HG03045 (cell line): ENCODE measurements around the gene LIMS1.
"Not testable (repeated sequence)": the region's sequence is repeated elsewhere in the genome, so short reads cannot be mapped to it uniquely, and the experiment has no call there.

Experiments
- ATAC-seq: cut with Tn5 transposase; IDR thresholded peaks from one replicate; pipeline ENCODE4 v1.9.1; 2021; ENCODE audit warnings: mild to moderate bottlenecking, moderate library complexity; ENCODE audit not compliant: unreplicated experiment

Gene LIMS1

DNA sequence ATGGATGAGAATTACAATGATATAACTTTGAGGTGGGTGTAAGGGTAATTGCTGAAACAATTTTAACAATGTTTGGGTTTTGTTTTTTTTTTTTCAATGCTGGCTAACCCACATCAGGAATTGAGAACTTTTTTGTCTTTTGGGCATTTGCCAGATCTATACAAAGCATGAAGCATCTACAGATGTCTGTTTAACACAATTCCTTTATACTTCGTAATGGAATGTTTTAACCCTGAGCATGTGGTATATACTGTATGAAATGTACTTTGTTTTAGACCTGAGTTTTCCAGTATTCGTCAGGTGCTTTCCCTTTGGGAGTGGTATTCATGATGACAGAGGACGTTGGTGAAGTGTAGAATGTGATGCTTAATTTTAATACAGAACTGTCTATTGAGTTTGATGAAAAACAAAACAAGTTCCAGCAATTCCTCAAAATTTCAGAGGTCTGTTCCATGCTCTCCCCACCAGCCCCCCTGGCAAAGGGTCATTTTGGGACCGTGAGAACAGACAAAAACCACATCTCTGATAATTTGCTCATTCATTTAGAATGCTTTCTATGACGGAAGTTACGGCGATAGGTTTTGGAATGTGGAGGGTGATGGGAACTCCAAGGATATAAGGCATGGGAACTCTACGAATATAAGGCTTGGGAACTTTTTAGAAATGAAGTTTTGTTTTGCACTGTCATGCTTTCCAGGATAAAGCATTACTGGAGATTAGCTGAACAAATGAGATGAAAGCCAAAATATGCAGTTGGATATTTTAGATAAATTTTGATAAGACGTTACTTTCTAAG lies 14.1 kb downstream of the LIMS1 start:
- ATAC-seq, result no peak

DNA sequence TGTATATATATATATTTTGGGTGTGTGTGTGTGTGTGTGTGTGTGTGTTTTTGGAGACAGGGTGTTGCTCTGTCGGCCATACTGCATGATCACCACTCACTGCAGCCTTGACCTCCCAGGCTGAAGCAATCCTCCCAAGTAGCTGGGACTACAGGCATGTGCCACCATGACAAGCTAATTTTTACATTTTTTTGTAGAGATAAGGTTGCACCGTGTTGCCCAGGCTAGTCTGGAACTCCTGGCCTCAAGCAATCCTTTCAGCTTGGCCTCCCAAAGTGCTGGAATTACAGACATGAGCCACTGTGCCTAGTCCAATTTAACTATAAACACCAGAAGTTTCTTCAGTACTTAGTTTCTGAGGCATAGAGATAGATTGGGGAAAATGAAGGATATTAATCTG lies 18.3 kb downstream of the LIMS1 start:
- ATAC-seq, result no peak

DNA sequence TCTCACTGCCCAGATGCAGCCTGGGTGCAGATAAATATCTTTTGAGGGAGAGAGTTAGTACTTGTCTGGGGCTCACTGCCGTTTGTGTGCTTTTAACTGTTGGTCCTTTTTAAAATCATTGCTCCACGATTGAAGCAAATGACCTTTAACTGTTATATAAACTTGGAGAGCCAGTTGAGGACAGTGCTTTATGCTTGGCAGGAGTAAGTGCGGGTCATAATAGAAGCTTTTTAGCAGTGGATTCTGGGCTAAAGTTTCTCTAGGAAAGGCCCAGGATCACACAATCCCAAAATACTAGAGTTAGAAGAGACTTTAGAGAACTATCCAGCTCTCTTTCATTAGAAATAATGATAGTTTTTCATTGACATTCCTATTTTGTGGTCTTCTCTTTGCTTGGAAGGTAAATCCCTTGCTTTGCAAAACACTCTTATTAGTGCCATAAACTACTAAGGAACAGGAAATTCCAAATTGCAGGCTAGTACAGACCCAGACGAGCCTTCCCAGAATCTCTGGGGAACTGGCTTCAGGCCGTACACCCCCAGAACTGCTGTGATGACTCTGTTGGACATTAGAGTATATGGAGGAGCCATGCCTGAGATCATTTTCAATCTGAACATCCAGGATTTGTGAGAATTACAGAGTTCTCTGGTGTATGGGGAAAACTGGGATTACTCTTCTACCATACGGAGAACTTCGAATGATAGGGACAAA lies 19.1 kb downstream of the LIMS1 start:
- ATAC-seq, result no peak

DNA sequence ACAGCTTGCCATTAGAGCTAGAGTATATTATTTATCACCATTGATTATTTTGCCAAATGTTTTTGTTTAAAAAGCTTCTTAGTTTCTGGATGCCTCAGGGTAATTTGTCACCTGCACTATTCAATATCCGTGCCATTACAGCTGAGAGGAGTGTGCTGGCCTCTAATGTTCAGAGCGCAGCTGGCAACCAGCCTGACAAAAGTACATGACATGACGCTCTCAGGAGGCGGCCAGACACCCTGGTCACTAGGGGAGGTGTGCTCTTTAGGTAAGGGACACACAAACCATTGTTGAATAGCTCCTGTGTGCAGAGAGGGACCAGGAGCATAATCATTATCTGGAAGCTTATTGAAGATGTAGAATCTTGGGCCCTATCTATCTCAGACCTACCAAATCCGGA lies 20.3 kb downstream of the LIMS1 start:
- no peak for ATAC-seq

DNA sequence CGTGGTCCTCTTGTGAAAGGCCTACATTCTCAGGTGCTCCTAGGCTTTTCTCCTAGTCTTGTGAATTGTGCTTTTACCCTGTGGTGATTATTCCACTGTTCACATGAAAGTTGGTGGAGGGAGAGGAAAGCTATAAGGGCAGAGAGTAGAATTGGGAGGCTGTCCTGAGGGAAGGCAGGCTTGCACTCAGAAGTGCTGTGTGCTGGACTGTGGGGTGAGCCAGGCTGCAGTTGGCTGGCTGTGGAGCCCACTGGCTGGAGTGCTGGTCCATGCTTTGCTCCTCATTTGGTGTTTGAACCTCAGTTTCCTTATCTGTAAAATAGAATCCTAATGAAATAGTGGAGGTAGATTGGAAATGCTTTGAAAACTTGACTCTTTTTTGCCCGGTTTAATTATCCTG lies 21.3 kb downstream of the LIMS1 start:
- ATAC-seq, result no peak

DNA sequence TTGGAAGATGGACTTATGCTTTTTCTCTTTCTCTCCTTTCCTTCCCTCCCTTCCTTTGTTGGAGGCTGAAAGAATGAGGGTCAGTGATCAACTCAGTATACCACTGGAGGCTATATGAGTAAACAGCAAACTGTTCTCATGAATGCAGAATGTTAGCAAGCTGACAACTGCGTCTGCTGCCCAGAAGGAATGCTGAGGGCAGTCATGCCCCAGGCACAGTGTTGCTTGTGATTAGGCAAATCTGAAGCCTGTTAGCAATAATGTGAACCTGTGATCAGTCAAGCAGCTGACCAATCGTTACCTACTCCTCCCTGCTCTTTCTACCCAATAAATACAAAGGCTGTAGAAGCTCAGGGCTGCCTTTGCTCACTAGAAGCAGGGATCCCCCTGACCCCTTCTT lies 22.3 kb downstream of the LIMS1 start:
- ATAC-seq, result not testable (repeated sequence)

DNA sequence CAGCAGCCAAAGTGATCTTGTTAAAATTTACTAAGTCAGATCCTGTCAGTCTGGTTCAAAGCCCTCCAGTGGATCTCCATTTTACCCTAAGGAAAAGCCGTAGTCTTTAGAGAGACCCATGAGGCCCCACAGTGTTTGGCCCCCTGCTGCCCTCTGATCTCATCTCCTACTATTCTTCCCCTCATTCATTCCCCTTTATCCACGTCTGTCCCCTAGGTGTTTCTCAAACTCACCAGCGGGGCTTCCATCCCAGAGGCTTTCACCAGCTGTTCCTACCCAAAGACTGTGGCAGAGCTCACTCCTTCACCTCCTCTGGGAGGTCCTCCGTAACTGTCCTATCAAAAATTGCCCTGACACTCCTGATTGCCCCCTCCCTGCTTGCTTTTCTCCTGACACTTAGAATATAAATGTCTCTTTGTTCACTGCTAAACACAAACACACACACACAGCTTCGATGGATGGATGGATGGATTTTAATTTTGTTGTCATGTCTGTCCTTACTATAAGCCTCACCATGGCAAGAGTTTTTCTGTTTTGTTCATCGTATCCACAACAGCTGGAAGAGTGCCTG lies 26.1 kb downstream of the LIMS1 start:
- no peak for ATAC-seq

DNA sequence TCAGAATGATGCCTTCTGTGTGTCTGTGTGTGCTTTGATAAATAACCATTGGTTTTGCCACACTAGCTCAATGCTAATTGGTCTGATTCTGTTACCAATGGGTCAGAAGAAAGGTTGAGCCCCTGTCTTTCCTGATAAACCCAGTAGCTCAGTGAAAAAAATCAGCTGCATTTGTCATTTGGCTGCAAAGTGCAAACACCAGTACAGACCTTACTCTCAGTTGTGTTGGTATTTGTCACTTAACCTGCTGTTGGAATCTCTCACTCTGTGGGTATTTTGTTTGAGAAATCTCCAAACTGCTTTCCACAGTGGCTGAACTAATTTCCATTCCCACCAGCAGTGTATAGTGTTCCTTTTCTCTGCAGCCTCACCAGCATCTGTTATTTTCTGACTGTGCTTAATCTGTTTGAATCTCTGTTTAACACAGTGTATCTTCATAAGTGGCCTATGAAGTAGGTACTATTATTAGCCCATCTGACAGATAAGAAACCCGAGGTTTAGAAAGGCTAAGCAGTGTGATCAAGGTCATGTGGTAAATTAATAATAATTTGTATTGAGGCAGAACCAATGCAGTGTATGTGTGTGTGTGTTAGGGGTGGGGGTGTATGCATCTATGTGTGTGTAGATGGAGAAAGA lies 26.7 kb downstream of the LIMS1 start:
- ATAC-seq, result no peak

DNA sequence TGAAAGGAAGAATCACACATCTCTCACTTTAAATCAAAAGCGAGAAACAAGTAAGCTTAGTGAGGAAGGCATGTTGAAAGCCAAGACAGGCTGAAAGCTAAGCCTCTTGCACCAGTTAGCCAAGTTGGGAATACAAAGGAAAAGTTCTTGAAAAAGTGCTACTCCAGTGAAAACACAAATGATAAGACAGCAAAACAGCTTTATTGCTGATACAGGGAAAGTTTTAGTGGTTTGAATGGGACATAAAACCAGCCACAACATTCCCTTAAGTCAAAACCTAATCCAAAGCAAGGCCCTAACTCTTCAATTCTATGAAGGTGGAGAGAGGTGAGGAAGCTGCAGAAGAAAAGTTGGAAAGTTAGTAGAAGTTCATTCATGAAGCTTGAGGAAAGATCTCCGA lies 28.0 kb downstream of the LIMS1 start:
- ATAC-seq, result no peak

DNA sequence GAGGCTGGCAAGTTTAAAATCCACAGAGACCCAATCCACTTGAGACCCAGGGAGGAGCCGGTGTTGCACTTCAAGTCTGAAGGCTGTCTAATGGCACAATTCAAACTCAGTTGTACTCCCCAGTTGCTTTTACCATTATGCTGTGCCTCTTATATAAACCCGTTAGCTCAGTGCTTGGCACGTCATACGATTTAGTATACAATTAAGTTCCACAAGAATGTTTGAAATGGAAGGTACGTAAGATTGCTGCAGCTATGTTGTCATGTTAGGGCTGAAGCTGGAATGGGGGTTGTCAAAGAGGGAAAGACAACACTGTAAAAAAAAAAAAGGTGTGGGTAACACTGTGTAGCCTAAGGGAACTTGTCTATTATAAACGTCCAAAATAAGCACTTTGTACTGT lies 30.2 kb downstream of the LIMS1 start:
- no peak for ATAC-seq

DNA sequence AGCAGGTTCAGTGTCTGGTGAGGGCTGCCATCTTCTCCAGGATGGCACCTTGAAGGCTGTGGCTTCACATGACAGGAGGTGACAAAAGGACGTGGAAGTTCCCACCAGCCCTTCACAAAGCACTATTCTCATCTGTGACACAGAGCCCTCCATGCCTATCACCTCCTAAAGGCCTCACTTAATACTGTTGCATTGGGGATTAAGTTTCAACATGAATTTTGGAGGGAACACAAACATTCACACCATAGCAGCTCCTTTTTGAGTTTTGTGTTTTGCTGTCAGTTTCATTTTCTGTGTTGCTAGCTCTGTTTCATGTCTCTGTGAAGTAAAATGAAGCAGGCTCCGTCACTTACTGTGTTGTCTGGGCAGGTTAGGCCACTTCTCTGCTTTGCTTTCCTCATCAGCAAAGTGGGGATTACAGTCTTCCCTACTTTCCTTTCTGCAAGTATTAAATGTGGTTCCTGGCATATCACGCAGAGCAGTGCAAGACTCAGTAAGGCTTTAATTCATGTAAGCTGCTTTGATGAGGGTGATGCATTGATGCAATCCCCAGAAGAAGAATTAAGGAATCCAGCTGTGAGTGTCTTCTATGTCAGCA lies 31.6 kb downstream of the LIMS1 start:
- ATAC-seq, result peak; percentile 61

DNA sequence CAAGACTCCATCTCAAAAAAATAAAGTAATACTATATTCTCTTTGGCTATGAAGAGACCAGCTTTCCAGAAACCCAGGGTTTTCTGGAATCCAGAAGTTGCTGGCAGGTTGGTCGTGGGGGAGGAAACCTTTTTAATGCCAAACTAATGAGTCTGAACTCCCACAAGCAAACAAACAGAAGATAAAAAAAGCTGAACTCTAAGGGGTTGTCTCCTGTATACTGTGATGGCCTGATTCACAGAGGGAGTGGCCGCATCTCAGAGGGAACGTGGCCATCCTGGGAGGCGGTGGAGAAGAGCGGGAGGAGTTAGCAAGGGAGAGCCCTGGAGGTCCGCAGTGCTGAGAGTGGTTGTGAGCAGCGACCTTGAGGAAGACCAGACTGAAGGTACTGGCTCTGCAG lies 36.1 kb downstream of the LIMS1 start:
- no peak for ATAC-seq

DNA sequence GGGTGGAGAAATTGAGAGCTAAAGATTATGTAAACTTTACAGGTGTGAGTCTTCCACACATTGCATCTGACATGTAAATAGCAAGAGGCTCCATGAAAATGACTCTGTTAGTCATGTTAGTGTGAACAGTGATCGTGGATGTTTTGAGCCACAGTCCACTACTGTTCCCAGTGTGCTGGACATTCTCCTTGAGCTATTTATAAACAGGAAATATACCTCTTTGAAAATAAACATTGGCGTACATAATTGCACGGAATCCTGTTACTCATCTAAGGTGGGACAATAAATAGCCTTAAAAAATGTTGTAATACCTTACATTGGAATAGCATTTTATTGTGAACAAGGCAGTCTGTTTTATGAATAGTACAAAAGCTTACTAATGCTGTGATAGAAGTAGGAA lies 37.0 kb downstream of the LIMS1 start:
- no peak for ATAC-seq

DNA sequence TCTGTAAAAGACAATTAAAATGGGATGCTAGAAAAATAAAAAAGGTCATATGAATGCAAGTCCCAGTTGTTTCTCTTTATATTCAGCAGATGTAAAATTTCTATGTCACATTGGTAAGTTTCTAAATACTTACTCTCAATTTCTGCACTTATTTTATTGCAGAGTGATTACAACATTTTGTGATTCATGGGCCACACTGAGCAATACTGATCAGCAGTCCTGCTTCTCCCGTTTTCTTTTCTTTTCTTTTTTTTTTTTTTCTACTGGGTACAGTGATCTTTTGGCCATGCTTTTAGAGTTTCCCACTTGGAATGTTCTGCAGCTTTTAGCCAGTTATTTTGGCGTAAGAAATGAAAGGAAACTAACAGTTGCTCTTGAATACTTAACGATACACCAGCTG lies 38.8 kb downstream of the LIMS1 start:
- ATAC-seq, result no peak

DNA sequence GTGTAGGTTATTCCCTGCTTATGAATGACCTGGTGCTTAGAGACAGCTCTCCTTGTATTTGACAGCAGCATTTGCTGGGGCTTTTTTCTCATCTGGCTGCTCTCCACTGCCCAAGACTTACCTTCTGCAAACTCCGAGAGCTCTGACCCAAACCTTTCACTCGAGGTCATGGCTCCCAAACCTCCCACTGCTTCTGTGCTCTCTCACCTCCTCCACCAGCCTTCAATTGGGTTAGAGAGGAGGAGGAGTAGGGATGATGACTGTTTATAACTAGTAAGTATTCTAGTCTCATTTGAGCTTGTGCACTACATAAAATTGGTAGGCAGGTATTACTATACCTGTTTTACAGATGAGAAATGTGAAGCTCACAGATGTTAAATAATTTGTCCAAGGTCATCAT lies 40.1 kb downstream of the LIMS1 start:
- no peak for ATAC-seq

DNA sequence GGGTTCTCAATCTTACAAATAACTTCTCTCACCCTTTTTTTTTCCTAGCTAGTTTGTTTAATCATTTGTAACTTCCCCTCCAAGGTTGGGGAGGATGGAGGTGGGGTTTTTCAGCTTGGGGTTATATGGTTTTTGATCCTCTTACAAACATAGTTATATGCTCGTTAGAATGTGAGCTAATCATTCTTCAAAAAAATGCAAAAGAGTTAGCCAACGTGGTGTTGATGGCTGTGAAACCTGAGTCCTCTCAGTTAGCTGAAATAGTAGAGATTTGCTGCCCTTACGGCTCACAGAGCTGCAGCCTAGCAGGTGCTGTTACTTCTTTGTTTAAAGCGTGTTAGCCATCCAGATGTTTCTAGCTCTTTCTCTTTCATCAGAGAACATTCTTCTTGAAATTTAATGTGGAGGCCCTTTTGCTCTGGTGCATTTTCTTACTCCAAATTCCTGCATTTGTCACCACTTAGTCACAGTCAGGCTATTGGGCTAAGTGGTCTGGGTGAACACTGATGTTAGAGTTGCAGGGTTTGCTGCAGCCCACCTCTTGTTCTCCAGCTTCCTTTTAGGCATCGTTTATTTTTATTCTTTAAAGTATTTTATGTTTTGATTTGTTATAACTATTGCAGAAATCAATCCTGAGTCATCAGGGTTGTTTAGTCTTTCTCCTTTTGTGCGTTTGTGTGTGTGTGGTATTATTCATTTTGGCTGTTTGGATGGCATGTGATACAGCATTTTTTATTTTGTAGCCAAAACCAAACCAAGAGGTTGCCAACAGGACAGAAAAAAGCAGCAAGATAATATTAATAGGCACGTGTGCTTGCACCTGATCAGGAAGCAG lies 41.1 kb downstream of the LIMS1 start:
- ATAC-seq, result peak; percentile 76

DNA sequence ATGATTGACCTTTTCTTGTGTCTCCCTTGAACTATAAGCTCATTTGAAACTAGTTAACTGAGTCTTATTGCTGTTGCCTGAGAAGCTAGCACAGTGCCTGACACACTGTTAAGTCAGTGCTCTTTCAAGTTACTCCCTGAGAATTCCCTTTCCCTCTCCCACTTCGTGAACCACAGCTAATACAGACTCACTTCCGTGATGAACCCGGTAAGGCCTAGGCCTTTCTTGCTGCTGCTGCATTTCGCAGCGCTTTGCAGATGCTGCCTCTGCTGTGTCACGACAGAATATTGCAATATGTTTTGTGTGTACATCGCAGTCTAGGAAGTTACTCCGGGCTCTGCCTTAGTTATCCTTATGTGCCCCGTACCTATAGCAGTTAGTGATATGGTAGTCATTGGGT lies 42.8 kb downstream of the LIMS1 start:
- ATAC-seq, result no peak

DNA sequence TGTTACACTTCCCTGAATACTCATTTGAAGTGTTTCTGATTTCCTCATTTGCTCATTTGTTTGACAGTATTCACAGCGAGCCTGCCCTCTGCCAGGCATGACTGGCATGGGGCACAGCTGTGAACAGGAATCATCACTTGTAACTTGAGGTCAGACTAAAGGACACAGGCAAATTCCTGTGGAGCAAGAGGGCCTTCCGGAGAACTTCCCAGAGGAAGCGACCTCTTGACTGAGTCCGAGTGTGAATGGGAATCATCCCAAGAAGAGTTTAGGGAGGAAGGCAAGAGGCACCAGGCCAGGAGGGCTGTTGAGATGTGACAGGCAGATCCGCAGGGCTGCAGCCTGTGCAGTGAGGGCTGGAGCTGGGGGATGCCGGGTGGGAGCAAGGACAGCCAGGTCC lies 45.4 kb downstream of the LIMS1 start:
- ATAC-seq, result no peak

DNA sequence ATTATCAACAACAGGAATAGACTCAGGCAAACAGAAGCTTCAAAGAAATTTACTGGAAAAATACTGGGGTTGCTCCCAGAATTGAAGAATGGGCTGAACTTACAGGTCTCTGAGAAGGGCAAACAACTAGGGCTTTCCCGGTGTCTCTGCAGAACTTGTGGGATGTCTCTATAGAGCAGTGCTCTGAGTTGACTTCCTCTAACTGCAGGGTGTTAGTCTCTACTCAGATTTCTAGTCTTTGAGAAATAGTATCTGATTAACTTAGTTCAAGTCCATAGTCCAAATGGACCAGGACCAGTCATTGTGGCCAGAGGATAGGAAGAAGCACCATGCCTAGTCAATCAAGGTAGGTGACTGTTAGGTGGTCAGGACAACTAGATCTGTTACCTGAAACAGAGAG lies 45.8 kb downstream of the LIMS1 start:
- ATAC-seq, result no peak

DNA sequence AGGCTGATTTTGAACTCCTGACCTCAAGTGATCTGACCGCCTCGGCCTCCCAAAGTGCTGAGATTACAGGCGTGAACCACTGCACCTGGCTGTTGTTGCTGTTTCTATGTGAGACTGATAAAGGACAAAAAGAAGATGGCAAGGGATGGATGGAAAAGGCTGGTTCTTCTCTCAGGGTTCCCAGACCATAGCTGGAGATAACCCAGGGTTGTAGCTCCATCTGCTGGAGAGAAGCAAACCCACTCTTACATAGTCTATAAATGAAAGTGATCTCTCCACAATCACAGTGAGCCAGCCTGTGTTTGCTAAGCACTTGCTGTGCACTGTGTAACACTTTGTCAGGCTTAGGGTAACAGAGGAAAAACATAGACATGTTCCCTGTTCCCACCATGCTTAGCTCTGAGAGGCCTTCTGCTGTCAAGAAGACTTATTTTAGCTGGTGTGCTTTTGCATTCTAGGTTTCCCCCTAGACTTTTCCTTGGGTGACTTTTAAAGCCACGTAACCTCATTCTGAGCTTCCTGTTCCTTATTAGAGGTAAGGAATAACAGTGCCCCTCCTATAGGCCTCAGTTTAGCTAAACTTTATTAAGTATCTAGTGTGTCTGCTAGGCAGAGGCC lies 49.7 kb downstream of the LIMS1 start:
- peak; percentile 77 for ATAC-seq
